Measurements from ENCODE around the gene FLOT1.

FLOT1 gene

GRCh38 chr6:30780642-30780920, 38.1 kb upstream of the FLOT1 start:
- no peaks in the 10 kb centered on the region for H4K20me1 ChIP-seq (ENCODE audit: control insufficient read depth, insufficient read depth, low read depth, low read length)
- TF ChIP-seq EZH2phosphoT487 (IDR thresholded peaks at IDR 0.05; ENCODE audit: borderline replicate concordance, low read length) (no peak), CTCF (IDR thresholded peaks at IDR 0.05; ENCODE audit: low read depth, low read length, poor library complexity, severe bottlenecking) (no peak)
- no peaks in the 10 kb centered on the region; the same call in 1 of the 2 replicates for H3K27me3 ChIP-seq (ENCODE audit: control insufficient read depth, low read length)
- H3F3A ChIP-seq (ENCODE audit: control insufficient read depth, insufficient read depth): no peaks in the 10 kb centered on the region
- no peaks in the 10 kb centered on the region for H3K9me3 ChIP-seq (ENCODE audit: control insufficient read depth, insufficient read depth, low read length)
- peaks cover 13% of the 10 kb centered on the region for H3K4me1 ChIP-seq (ENCODE audit: control insufficient read depth, low read length)
- H3K4me2 ChIP-seq (ENCODE audit: low read length): no peak overlapping the region
- no peaks in the 10 kb centered on the region for H3K79me2 ChIP-seq (ENCODE audit: control insufficient read depth, low read length)
- H3K27ac ChIP-seq (ENCODE audit: low read depth, low read length): no peak overlapping the region
- H3K36me3 ChIP-seq (ENCODE audit: control insufficient read depth, low read length): no peaks in the 10 kb centered on the region
- H3K4me3 ChIP-seq (ENCODE audit: low read length): no peak overlapping the region
- no peaks in the 10 kb centered on the region for H3K9me2 ChIP-seq (replicated peaks; ENCODE audit: control insufficient read depth, low read length)

- Histone ChIP-seq H3K27me3 (ENCODE audit: control insufficient read depth, low read length) (no peaks in the 10 kb centered on the region; the same call in 1 of the 2 replicates), H3K79me2 (ENCODE audit: control insufficient read depth, low read length) (no peaks in the 10 kb centered on the region), H3K4me2 (ENCODE audit: low read length) (no peak overlapping the region), H3K4me1 (ENCODE audit: control insufficient read depth, low read length) (peaks cover 13% of the 10 kb centered on the region), H4K20me1 (ENCODE audit: control insufficient read depth, insufficient read depth, low read depth, low read length) (no peaks in the 10 kb centered on the region), H3K4me3 (ENCODE audit: low read length) (no peak overlapping the region), H3K27ac (ENCODE audit: low read depth, low read length) (no peak overlapping the region), H3K9me2 (replicated peaks; ENCODE audit: control insufficient read depth, low read length) (no peaks in the 10 kb centered on the region), H3K9me3 (ENCODE audit: control insufficient read depth, insufficient read depth, low read length) (no peaks in the 10 kb centered on the region), H3F3A (ENCODE audit: control insufficient read depth, insufficient read depth) (no peaks in the 10 kb centered on the region), H3K36me3 (ENCODE audit: control insufficient read depth, low read length) (no peaks in the 10 kb centered on the region)
- no peak for TF ChIP-seq CTCF (IDR thresholded peaks at IDR 0.05; ENCODE audit: low read depth, low read length, poor library complexity, severe bottlenecking)
- TF ChIP-seq EZH2phosphoT487 (IDR thresholded peaks at IDR 0.05; ENCODE audit: borderline replicate concordance, low read length): no peak
Measured at GRCh38 chr6:30779850-30780641, 37.6 kb upstream of the FLOT1 start.

GRCh38 chr6:30778001-30778635, 35.6 kb upstream of the FLOT1 start:
- Histone ChIP-seq H3K4me1 (ENCODE audit: control insufficient read depth, low read length) (peaks cover 13% of the 10 kb centered on the region), H4K20me1 (ENCODE audit: control insufficient read depth, insufficient read depth, low read depth, low read length) (no peaks in the 10 kb centered on the region), H3F3A (ENCODE audit: control insufficient read depth, insufficient read depth) (no peaks in the 10 kb centered on the region), H3K27ac (ENCODE audit: low read depth, low read length) (no peak overlapping the region), H3K9me2 (replicated peaks; ENCODE audit: control insufficient read depth, low read length) (no peaks in the 10 kb centered on the region), H3K4me2 (ENCODE audit: low read length) (no peak overlapping the region), H3K79me2 (ENCODE audit: control insufficient read depth, low read length) (no peaks in the 10 kb centered on the region), H3K27me3 (ENCODE audit: control insufficient read depth, low read length) (peaks cover 8% of the 10 kb centered on the region), H3K9me3 (ENCODE audit: control insufficient read depth, insufficient read depth, low read length) (no peaks in the 10 kb centered on the region), H3K36me3 (ENCODE audit: control insufficient read depth, low read length) (no peaks in the 10 kb centered on the region), H3K4me3 (ENCODE audit: low read length) (no peak overlapping the region)
- TF ChIP-seq EZH2phosphoT487 (IDR thresholded peaks at IDR 0.05; ENCODE audit: borderline replicate concordance, low read length) (no peak), CTCF (IDR thresholded peaks at IDR 0.05; ENCODE audit: low read depth, low read length, poor library complexity, severe bottlenecking) (no peak)
